Tibial artery (tissue), 4 donors: ENCODE results near the gene RGL2.
A peak's percentile ranks its signal among the peaks of the same experiment; 100 is the strongest.

Experiments
- DNase-seq, 2 donors: peaks; one replicate each; pipeline ENCODE4 v3.0.0-alpha.2; 2019
- H3K27ac ChIP-seq, 2 donors: fragments of 200-600 bp; sonication (generic) in 1 of 2; 1 replicate in 1 of 2; 2 replicates in 1 of 2; pipeline ENCODE4 v1.5.1; 2018 to 2019; ENCODE audit warnings: mild to moderate bottlenecking in 1 of 2
- H3K27me3 ChIP-seq, 2 donors: fragments of 200-600 bp; sonication (generic) in 1 of 2; one replicate each; pipeline versions ENCODE4 v1.5.1 to v1.6.0; 2016 to 2019
- H3K36me3 ChIP-seq, 3 donors: fragments of 200-600 bp; sonication (generic) in 2 of 3; one replicate each; pipeline ENCODE4 v1.5.1; 2016 to 2019; ENCODE audit warnings: mild to moderate bottlenecking in 2 of 3
- H3K4me1 ChIP-seq, 4 donors: fragments of 200-600 bp; sonication (generic) in 2 of 4; 1 replicate in 3 of 4; 2 replicates in 1 of 4; pipeline ENCODE4 v1.5.1; 2016 to 2019
- H3K4me3 ChIP-seq, 2 donors: fragments of 200-600 bp; sonication (generic) in 1 of 2; 1 replicate in 1 of 2; 2 replicates in 1 of 2; pipeline ENCODE4 v1.5.1; 2018 to 2019; ENCODE audit warnings: mild to moderate bottlenecking in 2 of 2
- H3K9me3 ChIP-seq, 3 donors: fragments of 200-600 bp; sonication (generic) in 1 of 3; one replicate each; pipeline ENCODE4 v1.5.1; 2016 to 2019
- intact Hi-C: fragments of 100-400 bp; cut with DNase I; formaldehyde crosslinking; loops from one replicate; pipeline ENCODE4 v1.15.0; 2023; ENCODE audit warnings: low total_unique reads
- TF ChIP-seq, protein P1 (sequence below), 2 experiments: fragments of 200-600 bp in 1 of 2; fragments of 450-650 bp in 1 of 2; IDR thresholded peaks; one replicate each; pipeline ENCODE4 v1.5.1; 2017 to 2019; ENCODE audit warnings: antibody characterized with exemption in 2 of 2, mild to moderate bottlenecking in 1 of 2, moderate library complexity in 1 of 2

Gene RGL2

DNA sequence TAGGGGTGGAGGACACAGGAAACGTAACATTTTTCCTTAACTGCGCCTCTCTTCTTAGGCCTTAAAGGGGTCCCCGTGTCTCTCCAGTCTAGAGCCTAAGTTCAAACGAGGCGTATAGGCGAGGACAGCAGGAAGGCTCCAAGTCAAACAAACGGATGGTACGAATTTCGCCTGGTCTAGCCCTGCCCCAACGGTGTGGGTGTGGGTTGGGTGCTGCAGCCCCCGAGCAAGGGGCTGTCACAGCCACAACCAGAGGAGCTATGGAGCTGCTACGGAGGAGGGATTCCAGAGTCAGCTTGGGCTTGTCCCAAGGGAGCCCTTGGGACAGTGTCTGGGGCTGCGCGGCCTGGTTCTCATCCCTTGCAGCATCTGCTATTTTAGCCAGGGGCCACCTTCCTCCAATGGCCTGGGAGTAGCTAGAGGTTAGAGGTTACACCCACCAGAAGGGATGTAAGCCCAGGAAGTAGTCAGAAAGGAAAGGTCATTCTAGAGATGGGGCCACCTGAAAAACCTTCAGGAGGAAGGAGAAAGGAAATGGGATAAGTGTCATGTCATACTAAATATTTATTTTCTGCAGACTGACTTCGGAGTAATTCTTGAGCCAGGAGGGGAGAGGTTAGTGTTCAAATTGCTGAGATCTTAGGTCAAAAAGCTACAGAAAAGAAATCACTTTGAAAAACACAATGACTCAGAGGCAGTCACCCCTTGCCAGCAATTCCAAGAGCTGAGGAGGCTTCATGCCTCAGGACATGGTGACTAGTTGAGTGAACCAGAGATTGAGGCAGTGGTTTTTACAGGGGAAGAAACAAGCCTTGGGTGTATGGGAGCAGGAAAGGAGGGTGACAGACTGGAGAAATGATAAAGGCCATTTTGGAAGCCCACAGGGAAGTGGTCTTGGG, 48.8 kb downstream of the RGL2 start:
- Histone ChIP-seq H3K4me1 (peaks cover 0 to 28% (median 20%) of the 10 kb centered on the region in 4 donors), H3K9me3 (no peaks in the 10 kb centered on the region), H3K4me3 (peak overlapping the region; percentile 58 to 79), H3K27ac (peak overlapping the region; percentile 92 to 97), H3K36me3 (peaks cover 5 to 19% (median 6%) of the 10 kb centered on the region in 3 donors), H3K27me3 (peaks cover 0 to 14% of the 10 kb centered on the region in 2 donors)
- DNase-seq: peak in 1 of 2 donors; percentile 70
- TF ChIP-seq, protein P1, sequence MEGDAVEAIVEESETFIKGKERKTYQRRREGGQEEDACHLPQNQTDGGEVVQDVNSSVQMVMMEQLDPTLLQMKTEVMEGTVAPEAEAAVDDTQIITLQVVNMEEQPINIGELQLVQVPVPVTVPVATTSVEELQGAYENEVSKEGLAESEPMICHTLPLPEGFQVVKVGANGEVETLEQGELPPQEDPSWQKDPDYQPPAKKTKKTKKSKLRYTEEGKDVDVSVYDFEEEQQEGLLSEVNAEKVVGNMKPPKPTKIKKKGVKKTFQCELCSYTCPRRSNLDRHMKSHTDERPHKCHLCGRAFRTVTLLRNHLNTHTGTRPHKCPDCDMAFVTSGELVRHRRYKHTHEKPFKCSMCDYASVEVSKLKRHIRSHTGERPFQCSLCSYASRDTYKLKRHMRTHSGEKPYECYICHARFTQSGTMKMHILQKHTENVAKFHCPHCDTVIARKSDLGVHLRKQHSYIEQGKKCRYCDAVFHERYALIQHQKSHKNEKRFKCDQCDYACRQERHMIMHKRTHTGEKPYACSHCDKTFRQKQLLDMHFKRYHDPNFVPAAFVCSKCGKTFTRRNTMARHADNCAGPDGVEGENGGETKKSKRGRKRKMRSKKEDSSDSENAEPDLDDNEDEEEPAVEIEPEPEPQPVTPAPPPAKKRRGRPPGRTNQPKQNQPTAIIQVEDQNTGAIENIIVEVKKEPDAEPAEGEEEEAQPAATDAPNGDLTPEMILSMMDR (IDR thresholded peaks at IDR 0.05): no peak
- intact Hi-C loops: loop anchor here (5.0 kb wide), 4 partner anchors 38 to 238 kb away; no protein-coding TSS in a partner anchor

DNA sequence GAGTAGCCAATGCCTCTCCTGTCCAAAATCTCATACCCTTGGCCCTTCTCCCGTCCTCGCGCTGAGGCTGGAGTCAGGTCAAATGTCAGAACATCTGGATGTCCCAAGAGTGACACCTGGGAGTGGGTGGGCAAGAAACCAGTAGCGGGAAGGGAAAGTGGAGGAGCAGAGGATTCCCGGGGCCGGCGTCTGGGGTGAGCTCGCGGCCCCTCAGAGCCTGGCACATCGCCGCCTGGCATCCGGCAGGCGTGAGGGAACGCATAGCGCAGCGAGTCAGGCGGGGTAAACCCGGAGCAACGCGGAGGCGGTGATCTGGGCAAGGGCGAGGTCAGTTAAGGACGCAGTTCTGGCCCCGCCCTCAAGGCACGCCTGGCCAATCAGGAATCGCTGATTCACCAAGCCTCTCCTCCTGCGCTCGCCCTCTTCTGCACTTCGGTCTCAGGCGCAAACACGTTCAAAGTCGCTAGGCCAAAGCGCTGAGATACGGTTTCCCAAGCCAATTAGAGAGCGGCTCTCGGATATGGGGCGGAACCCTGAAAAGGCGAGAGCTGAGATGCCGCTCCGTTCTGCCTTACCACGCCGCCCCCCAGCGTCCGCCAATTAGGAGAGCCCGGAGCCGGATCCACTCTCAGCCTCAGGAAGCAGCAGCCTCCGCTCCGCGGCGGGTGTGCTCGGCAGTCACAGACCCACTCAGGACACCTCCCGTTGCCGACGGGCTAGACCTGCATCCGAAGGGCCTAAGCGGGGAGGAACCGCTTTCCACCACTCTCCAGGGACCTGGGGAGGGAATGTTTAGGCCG, 49.6 kb downstream of the RGL2 start:
- H3K27me3 ChIP-seq: peaks cover 0 to 17% of the 10 kb centered on the region in 2 donors
- peaks cover 5 to 19% (median 6%) of the 10 kb centered on the region in 3 donors for H3K36me3 ChIP-seq
- DNase-seq: peak; percentile 98 to 99
- intact Hi-C loops: loop anchor here (5.0 kb wide), 4 partner anchors 37 to 237 kb away; no protein-coding TSS in a partner anchor
- peaks cover 0 to 28% (median 20%) of the 10 kb centered on the region in 4 donors for H3K4me1 ChIP-seq
- no peaks in the 10 kb centered on the region for H3K9me3 ChIP-seq
- H3K4me3 ChIP-seq: peak overlapping the region; percentile 58 to 79
- peak overlapping the region; percentile 92 to 97 for H3K27ac ChIP-seq
- TF ChIP-seq, protein P1 (IDR thresholded peaks at IDR 0.05): no peak

DNA sequence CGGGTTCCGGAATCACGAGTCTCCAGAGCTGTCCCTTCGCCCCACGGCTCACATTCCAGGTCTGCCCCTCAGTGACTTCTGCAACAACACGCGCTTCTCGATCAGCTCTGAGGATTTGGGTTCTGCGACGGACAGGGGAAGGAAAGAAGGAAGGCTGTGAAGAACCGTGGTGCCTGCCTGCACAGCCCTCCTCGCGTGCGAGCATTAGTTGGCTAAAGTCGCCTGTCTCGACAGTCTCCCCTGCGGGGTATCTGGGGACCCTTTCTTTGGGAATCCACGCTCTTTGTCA, 50.2 kb downstream of the RGL2 start:
- H3K4me3 ChIP-seq: peak overlapping the region; percentile 58 to 79
- TF ChIP-seq, protein P1 (IDR thresholded peaks at IDR 0.05): no peak
- peaks cover 0 to 17% of the 10 kb centered on the region in 2 donors for H3K27me3 ChIP-seq
- DNase-seq: no peak
- H3K36me3 ChIP-seq: peaks cover 5 to 19% (median 6%) of the 10 kb centered on the region in 3 donors
- H3K4me1 ChIP-seq: peaks cover 0 to 28% (median 20%) of the 10 kb centered on the region in 4 donors
- no peaks in the 10 kb centered on the region for H3K9me3 ChIP-seq
- intact Hi-C loops: loop anchor here (5.0 kb wide), 4 partner anchors 36 to 236 kb away; no protein-coding TSS in a partner anchor
- peak overlapping the region; percentile 92 to 97 for H3K27ac ChIP-seq

DNA sequence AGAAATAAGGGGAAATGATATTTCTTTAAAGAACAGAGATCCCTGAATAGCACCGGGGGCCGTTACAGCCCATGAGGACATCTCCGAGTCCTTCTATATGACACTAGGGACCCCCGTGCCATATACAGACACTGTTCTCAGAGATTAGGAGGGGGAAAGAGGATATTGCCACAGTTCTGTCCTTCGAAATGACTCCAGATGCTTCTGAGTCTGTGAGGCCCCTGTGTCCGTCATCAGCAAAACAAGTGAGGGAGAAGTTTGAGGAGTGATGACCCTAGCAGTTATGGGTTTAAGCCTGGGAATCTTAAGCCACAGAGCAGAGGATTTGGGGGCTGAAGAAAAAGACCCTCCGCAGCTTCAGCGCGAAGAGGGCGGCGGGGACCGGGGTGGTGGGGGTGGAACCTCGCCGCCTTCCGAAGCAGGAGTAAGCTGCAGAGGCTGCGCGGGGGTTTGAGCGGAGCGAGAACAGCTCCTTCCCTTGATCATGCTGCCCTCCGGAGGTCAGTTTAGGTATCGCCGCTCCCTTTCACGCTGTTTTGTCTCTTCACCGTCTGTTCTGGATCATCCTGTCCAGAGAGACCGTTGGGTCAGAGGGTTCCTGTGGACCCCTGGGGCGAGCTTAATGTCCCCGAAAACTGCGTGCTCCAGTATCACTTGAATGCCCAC, 50.6 kb downstream of the RGL2 start:
- TF ChIP-seq, protein P1 (IDR thresholded peaks at IDR 0.05): peak; percentile 97 to 100
- Histone ChIP-seq H3K9me3 (no peaks in the 10 kb centered on the region), H3K27ac (peak overlapping the region; percentile 92 to 97), H3K36me3 (peaks cover 5 to 17% (median 6%) of the 10 kb centered on the region in 3 donors), H3K4me1 (peaks cover 0 to 28% (median 20%) of the 10 kb centered on the region in 4 donors), H3K4me3 (peak overlapping the region; percentile 58 to 79), H3K27me3 (peaks cover 0 to 17% of the 10 kb centered on the region in 2 donors)
- intact Hi-C loops: loop anchor here (5.0 kb wide), 4 partner anchors 36 to 236 kb away; no protein-coding TSS in a partner anchor
- DNase-seq: peak; percentile 88 to 91

DNA sequence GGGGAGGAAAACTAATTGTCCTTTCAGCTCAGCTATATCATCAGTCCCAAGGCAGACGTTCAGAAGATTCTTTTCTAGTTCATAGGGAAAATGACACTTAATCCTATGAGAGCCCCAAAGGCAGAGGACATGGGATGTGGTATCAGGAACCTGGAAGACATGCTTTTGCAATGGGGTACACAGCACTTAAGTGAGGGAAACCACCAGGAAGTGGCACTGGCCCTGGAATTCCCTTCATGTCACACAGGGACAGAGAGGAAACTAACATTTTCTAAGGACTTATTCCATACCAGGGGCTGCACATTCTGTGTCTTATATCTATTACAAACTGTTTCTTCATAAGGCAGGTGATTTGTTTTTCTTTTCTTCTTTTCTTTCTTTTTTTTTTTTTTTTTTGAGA, 55.3 kb downstream of the RGL2 start:
- peaks cover 0 to 5% (median 3%) of the 10 kb centered on the region in 4 donors for H3K4me1 ChIP-seq
- H3K27me3 ChIP-seq: peaks cover 0 to 40% of the 10 kb centered on the region in 2 donors

More for the DNA sequence above, 55.3 kb downstream of the RGL2 start:
- H3K27ac ChIP-seq: no peak overlapping the region
- no peaks in the 10 kb centered on the region for H3K36me3 ChIP-seq
- peak in 1 of 2 donors; percentile 29 for DNase-seq
- no peak overlapping the region for H3K4me3 ChIP-seq
- H3K9me3 ChIP-seq: no peaks in the 10 kb centered on the region
- intact Hi-C loops: no loop called here
- TF ChIP-seq, protein P1 (IDR thresholded peaks at IDR 0.05): no peak
